PC-9 (cell line): ENCODE measurements around the gene ESPN.

Experiments
- CTCF ChIP-seq: fragments of 200-600 bp; sonication (generic); conservative IDR thresholded peaks from 2 replicates; pipeline ENCODE4 v1.6.1; 2017; ENCODE audit warnings: mixed run types, antibody characterized with exemption, mild to moderate bottlenecking, moderate library complexity
- EZH2 ChIP-seq: fragments of 200-600 bp; sonication (generic); IDR thresholded peaks from 2 replicates; pipeline ENCODE4 v1.8.0; 2017; ENCODE audit warnings: antibody characterized with exemption, low read depth

GRCh38 chr1:6462412-6463119, 38.0 kb downstream of the ESPN start:
- TF ChIP-seq CTCF: no peak
- TF ChIP-seq EZH2: no peak
